HEK293 (cell line): Measurements from ENCODE around the gene EFCAB14.
A peak's percentile ranks its signal among the peaks of the same experiment; 100 is the strongest.

Experiments used
- BCL11B ChIP-seq: fragments of 450-650 bp; formaldehyde crosslinking; IDR thresholded peaks from 2 replicates; pipeline ENCODE4 v1.5.1; 2016; ENCODE audit warnings: low read depth, missing biosample characterization, missing genetic modification characterization
- EGR2 ChIP-seq: fragments of 450-650 bp; formaldehyde crosslinking; IDR thresholded peaks from 2 replicates; pipeline ENCODE4 v1.5.1; 2016; ENCODE audit warnings: low read depth, missing biosample characterization, missing genetic modification characterization
- GLI4 ChIP-seq: fragments of 450-650 bp; formaldehyde crosslinking; IDR thresholded peaks from 2 replicates; pipeline ENCODE4 v1.5.1; 2016; ENCODE audit warnings: missing biosample characterization, missing genetic modification characterization
- MYNN ChIP-seq: fragments of 450-650 bp; formaldehyde crosslinking; IDR thresholded peaks from 2 replicates; pipeline ENCODE4 v1.5.1; 2016; ENCODE audit warnings: missing biosample characterization, missing genetic modification characterization, borderline replicate concordance
- OSR2 ChIP-seq: fragments of 450-650 bp; formaldehyde crosslinking; IDR thresholded peaks from 2 replicates; pipeline ENCODE4 v1.5.1; 2016; ENCODE audit warnings: missing biosample characterization, missing genetic modification characterization
- PRDM1 ChIP-seq: fragments of 450-650 bp; formaldehyde crosslinking; IDR thresholded peaks from 2 replicates; pipeline ENCODE4; 2016; ENCODE audit warnings: missing biosample characterization, missing genetic modification characterization
- SCRT2 ChIP-seq: fragments of 450-650 bp; formaldehyde crosslinking; IDR thresholded peaks from 2 replicates; pipeline ENCODE4 v1.5.1; 2016; ENCODE audit warnings: missing biosample characterization, missing genetic modification characterization
- SP7 ChIP-seq: fragments of 450-650 bp; formaldehyde crosslinking; IDR thresholded peaks from 2 replicates; pipeline ENCODE4 v1.5.1; 2016; ENCODE audit warnings: missing biosample characterization, missing genetic modification characterization
- ZBTB1 ChIP-seq: fragments of 450-650 bp; formaldehyde crosslinking; IDR thresholded peaks from 2 replicates; pipeline ENCODE4 v1.5.1; 2016; ENCODE audit warnings: missing biosample characterization, missing genetic modification characterization
- ZBTB48 ChIP-seq: fragments of 450-650 bp; formaldehyde crosslinking; IDR thresholded peaks from 2 replicates; pipeline ENCODE4 v1.5.1; 2016; ENCODE audit warnings: missing biosample characterization, missing genetic modification characterization
- ZEB2 ChIP-seq: fragments of 450-650 bp; formaldehyde crosslinking; IDR thresholded peaks from 2 replicates; pipeline ENCODE4 v1.5.1; 2016; ENCODE audit warnings: missing biosample characterization, missing genetic modification characterization
- ZNF121 ChIP-seq: fragments of 450-650 bp; formaldehyde crosslinking; IDR thresholded peaks from 2 replicates; pipeline ENCODE4 v1.5.1; 2016; ENCODE audit warnings: missing biosample characterization, missing genetic modification characterization
- ZNF221 ChIP-seq: fragments of 450-650 bp; formaldehyde crosslinking; IDR thresholded peaks from 2 replicates; pipeline ENCODE4 v1.5.1; 2017; ENCODE audit warnings: missing biosample characterization, missing genetic modification characterization, borderline replicate concordance
- ZNF433 ChIP-seq: fragments of 450-650 bp; formaldehyde crosslinking; IDR thresholded peaks from 2 replicates; pipeline ENCODE4 v1.5.1; 2016; ENCODE audit warnings: missing biosample characterization, missing genetic modification characterization, low read depth
- ZNF610 ChIP-seq: fragments of 450-650 bp; formaldehyde crosslinking; IDR thresholded peaks from 2 replicates; pipeline ENCODE4 v1.5.1; 2016; ENCODE audit warnings: missing biosample characterization, missing genetic modification characterization, borderline replicate concordance
- ZNF792 ChIP-seq: fragments of 450-650 bp; formaldehyde crosslinking; IDR thresholded peaks from 2 replicates; pipeline ENCODE4 v1.5.1; 2016; ENCODE audit warnings: missing biosample characterization, missing genetic modification characterization
- ZSCAN30 ChIP-seq: fragments of 450-650 bp; IDR thresholded peaks from 2 replicates; pipeline ENCODE4 v1.5.1; 2018; ENCODE audit warnings: missing biosample characterization, mild to moderate bottlenecking, missing genetic modification characterization, moderate library complexity
- TF ChIP-seq, protein P1 (sequence below): fragments of 450-650 bp; IDR thresholded peaks from 2 replicates; pipeline ENCODE4 v1.5.1; 2018; ENCODE audit warnings: missing biosample characterization, mild to moderate bottlenecking, missing genetic modification characterization
- TF ChIP-seq, protein P2 (sequence below): fragments of 450-650 bp; formaldehyde crosslinking; IDR thresholded peaks from 2 replicates; pipeline ENCODE4 v1.5.1; 2016; ENCODE audit warnings: missing biosample characterization, missing genetic modification characterization
- TF ChIP-seq, protein P3 (sequence below): fragments of 450-650 bp; formaldehyde crosslinking; IDR thresholded peaks from 2 replicates; pipeline ENCODE4 v1.5.1; 2016; ENCODE audit warnings: missing biosample characterization, missing genetic modification characterization
- TF ChIP-seq, protein P4 (sequence below): fragments of 450-650 bp; formaldehyde crosslinking; IDR thresholded peaks from 2 replicates; pipeline ENCODE4 v1.5.1; 2017; ENCODE audit warnings: missing biosample characterization, missing genetic modification characterization
- TF ChIP-seq, protein P5 (sequence below): fragments of 450-650 bp; formaldehyde crosslinking; IDR thresholded peaks from 2 replicates; pipeline ENCODE4 v1.5.1; 2016; ENCODE audit warnings: missing biosample characterization, missing genetic modification characterization

Gene EFCAB14

DNA sequence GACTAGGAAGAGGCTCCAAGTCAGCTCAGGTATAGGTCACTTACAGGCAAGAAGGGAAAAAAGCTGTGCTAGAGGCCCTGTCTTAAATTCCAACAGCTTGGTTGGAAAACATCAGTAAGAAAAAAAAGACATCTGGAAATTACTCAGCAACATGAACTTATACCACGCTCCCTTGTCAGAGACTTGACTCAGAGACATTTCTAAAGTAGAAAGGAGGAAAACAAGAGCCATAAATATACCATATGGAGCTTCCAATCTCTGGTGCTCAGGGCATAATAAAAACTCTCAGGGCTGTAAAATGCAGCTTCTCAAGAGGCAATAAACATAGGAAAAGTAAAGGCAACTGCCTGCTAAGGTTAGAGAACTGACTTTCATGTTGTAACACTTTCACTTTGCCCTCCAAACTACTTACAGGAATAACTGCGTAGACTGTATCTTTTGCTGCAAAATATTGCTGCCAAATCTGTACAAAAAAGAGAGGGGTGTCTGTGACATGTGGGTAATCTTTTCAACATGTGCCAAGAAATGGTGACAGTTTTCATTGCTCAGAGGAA, 65.4 kb downstream of the EFCAB14 start (continued):
- TF ChIP-seq, protein P1, sequence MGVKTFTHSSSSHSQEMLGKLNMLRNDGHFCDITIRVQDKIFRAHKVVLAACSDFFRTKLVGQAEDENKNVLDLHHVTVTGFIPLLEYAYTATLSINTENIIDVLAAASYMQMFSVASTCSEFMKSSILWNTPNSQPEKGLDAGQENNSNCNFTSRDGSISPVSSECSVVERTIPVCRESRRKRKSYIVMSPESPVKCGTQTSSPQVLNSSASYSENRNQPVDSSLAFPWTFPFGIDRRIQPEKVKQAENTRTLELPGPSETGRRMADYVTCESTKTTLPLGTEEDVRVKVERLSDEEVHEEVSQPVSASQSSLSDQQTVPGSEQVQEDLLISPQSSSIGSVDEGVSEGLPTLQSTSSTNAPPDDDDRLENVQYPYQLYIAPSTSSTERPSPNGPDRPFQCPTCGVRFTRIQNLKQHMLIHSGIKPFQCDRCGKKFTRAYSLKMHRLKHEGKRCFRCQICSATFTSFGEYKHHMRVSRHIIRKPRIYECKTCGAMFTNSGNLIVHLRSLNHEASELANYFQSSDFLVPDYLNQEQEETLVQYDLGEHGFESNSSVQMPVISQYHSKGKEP (tag by site-specific recombination), result peak; percentile 69
- TF ChIP-seq, protein P2, sequence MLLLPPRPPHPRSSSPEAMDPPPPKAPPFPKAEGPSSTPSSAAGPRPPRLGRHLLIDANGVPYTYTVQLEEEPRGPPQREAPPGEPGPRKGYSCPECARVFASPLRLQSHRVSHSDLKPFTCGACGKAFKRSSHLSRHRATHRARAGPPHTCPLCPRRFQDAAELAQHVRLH (tag by site-specific recombination), result 0 out of 2 replicates have a peak, but pooled peaks have one; percentile 30
- TF ChIP-seq ZSCAN30 (0 out of 2 replicates have a peak, but pooled peaks have one; percentile 33), BCL11B (tag by site-specific recombination) (no peak), OSR2 (tag by site-specific recombination) (peak; percentile 63), SCRT2 (no peak), GLI4 (tag by site-specific recombination) (no peak), ZNF433 (tag by site-specific recombination) (no peak), ZNF792 (tag by site-specific recombination) (no peak), ZNF221 (tag by site-specific recombination) (no peak), MYNN (tag by site-specific recombination) (no peak), PRDM1 (tag by site-specific recombination) (peak; percentile 70), EGR2 (no peak), ZNF610 (tag by site-specific recombination) (no peak), ZNF121 (tag by site-specific recombination) (no peak), ZBTB48 (tag by site-specific recombination) (peak; percentile 72), SP7 (tag by site-specific recombination) (no peak), ZEB2 (tag by site-specific recombination) (no peak), ZBTB1 (no peak)
- TF ChIP-seq, protein P3, sequence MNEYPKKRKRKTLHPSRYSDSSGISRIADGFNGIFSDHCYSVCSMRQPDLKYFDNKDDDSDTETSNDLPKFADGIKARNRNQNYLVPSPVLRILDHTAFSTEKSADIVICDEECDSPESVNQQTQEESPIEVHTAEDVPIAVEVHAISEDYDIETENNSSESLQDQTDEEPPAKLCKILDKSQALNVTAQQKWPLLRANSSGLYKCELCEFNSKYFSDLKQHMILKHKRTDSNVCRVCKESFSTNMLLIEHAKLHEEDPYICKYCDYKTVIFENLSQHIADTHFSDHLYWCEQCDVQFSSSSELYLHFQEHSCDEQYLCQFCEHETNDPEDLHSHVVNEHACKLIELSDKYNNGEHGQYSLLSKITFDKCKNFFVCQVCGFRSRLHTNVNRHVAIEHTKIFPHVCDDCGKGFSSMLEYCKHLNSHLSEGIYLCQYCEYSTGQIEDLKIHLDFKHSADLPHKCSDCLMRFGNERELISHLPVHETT (tag by site-specific recombination), result no peak
- TF ChIP-seq, protein P4, sequence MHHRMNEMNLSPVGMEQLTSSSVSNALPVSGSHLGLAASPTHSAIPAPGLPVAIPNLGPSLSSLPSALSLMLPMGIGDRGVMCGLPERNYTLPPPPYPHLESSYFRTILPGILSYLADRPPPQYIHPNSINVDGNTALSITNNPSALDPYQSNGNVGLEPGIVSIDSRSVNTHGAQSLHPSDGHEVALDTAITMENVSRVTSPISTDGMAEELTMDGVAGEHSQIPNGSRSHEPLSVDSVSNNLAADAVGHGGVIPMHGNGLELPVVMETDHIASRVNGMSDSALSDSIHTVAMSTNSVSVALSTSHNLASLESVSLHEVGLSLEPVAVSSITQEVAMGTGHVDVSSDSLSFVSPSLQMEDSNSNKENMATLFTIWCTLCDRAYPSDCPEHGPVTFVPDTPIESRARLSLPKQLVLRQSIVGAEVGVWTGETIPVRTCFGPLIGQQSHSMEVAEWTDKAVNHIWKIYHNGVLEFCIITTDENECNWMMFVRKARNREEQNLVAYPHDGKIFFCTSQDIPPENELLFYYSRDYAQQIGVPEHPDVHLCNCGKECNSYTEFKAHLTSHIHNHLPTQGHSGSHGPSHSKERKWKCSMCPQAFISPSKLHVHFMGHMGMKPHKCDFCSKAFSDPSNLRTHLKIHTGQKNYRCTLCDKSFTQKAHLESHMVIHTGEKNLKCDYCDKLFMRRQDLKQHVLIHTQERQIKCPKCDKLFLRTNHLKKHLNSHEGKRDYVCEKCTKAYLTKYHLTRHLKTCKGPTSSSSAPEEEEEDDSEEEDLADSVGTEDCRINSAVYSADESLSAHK (tag by site-specific recombination), result peak; percentile 69; the same call in 1 of the 2 replicates
- TF ChIP-seq, protein P5, sequence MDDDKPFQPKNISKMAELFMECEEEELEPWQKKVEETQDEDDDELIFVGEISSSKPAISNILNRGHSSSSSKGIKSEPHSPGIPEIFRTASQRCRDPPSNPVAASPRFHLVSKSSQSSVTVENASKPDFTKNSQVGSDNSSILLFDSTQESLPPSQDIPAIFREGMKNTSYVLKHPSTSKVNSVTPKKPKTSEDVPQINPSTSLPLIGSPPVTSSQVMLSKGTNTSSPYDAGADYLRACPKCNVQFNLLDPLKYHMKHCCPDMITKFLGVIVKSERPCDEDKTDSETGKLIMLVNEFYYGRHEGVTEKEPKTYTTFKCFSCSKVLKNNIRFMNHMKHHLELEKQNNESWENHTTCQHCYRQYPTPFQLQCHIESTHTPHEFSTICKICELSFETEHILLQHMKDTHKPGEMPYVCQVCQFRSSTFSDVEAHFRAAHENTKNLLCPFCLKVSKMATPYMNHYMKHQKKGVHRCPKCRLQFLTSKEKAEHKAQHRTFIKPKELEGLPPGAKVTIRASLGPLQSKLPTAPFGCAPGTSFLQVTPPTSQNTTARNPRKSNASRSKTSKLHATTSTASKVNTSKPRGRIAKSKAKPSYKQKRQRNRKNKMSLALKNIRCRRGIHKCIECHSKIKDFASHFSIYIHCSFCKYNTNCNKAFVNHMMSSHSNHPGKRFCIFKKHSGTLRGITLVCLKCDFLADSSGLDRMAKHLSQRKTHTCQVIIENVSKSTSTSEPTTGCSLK (tag by site-specific recombination), result no peak
